HG02571 (cell line): ENCODE data around the gene HDAC9.
"Not testable (repeated sequence)": the region's sequence is repeated elsewhere in the genome, so short reads cannot be mapped to it uniquely, and the experiment has no call there.

Source experiments
- ATAC-seq: cut with Tn5 transposase; IDR thresholded peaks from one replicate; pipeline ENCODE4 v1.9.1; 2021; ENCODE audit warnings: mild to moderate bottlenecking, moderate library complexity; ENCODE audit not compliant: unreplicated experiment

HDAC9 gene

DNA sequence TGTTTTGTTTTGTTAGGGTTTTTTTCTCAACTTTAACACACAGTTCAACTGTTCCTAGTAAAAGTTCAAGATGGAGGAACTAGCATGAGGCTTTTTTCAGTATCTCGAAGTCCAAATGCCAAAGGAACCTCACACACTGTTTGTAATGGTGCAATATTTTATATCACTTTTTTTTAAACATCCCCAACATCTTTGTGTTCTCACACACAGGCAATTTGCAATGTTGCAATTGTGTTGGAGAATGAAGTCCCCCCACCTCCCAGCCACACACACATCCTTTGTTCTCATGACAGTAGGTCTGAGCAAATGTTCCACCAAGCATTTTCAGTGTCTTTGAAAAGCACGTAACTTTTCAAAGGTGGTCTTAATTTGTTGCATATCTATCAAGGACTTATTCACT, 501.0 kb downstream of the HDAC9 start:
- no peak for ATAC-seq

DNA sequence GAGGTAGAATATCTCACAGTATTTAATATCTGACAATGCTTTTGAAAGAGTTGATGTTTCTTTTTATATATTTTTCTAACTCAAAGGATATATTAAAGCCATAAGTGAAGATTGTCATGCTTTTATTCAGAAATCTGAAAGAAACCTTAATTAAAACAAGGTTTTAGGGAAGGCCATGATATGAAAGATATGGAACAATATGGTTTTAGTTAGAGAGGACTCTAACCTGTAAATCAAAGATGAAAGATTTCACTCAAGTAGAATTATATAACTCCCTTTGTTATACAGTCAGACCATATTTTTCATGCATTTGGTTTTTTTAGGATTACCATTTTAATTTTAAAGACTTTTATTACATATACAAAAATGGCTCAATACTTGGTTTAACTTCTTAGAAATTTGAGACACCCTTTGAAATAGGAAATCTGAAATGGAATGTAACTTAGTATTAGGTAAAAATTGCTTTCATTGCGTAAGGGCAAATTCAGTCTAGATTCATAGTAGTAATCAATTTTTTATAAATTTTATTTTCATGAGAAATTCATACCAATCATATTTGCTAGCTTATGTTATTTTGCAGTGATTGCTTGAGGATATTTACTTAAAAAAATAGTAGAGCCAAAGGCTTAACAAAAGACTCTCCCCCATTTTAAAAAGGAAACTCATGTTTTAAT, 502.1 kb downstream of the HDAC9 start:
- no peak for ATAC-seq

DNA sequence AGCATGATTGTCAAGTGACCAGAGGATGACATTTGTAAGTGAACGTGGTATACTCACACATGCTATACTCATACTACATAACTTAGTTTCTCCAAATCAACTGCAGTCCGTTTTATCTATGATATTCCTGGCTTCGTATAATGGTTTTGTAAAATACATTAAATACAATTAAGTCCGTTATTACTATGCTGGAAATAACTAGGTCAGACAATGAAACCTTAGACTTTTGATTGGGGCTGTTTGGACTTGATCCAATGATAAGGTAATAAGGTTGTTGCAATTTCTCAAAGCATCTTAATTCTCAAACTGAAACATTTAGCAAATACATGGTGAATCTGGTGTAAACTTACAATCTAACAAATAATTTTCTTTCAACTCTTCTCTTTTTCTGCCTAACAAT, 504.9 kb downstream of the HDAC9 start:
- ATAC-seq = no peak

- ATAC-seq = no peak
Observed at GRCh38 chr7:19001854-19002253, 506.3 kb downstream of the HDAC9 start.

DNA sequence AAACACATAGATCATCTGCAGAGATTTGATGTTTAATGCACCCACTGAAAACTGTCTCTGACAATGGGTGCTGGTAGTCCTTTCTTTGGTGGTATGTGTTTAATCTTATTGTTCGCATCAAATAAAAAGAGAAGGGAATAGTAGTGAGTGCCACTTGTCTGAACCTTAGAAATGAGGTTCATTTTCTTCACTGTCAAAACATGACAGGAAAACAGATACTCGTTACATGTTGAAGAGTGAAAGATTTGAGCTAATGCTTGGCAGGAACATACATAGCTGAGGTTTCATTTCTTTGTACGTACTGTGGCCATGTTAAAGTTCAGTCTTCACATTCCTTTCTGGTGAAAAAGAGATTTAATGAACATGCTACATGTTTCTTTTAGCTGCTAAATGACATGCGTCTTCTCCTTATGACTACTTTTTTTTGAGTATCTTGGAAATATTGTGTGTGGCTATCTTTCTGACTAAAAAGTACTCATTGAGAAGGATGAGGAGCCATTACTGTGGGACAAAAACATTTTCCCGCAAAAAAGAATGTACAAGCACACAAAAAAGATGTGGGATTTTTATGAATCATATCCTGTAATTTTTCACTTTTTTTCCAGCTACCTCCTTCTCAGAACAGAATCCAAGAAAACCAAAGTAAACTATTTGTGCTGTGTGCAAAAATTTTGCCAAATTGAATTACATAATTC, 513.8 kb downstream of the HDAC9 start:
- ATAC-seq = no peak

GRCh38 chr7:19009936-19010280, 514.4 kb downstream of the HDAC9 start:
- no peak for ATAC-seq

DNA sequence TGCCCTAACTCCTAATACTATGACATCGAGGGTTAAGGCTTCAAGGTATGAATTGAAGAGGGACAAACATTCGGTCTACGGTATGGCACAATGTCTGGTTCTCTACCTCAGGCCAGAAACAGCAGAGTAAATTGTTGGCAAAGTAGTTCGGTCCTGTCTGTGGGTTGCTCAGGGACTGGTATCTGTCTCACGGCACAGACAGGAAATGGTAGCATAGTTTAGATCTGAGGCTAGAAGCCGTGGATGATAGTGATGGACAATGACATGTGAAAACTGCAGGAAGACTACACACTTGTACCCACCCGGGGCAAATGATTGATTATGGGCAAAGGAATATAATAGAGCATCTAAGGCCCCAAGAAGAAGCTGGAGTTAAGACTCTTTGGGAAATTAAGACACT, 515.7 kb downstream of the HDAC9 start:
- ATAC-seq = no peak

- ATAC-seq = no peak
Observed at GRCh38 chr7:19015098-19015497, 519.5 kb downstream of the HDAC9 start.

DNA sequence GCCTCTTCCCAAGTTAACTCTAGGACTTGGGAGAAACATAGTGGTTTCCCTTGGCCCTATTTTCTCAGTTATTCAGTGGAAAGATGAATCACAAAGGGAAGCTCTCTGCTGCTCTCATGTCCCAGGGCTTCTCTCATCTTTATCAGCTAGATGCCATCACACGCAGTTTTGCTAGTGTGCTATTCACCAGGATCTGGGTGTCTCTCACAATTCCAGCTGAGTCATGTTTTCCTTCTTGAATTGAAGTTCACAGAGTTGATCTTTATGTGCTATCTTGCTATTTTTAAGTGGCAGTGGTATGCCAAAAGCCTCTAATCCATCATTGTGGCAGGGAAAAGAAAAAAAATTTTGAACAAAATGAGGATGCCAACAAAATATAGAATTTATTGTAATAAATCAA, 520.6 kb downstream of the HDAC9 start:
- ATAC-seq = no peak

- ATAC-seq = no peak
Observed at GRCh38 chr7:19017374-19017773, 521.8 kb downstream of the HDAC9 start.

- no peak for ATAC-seq
Observed at GRCh38 chr7:19020062-19020461, 524.5 kb downstream of the HDAC9 start.

GRCh38 chr7:19020711-19021110, 525.2 kb downstream of the HDAC9 start:
- no peak for ATAC-seq

DNA sequence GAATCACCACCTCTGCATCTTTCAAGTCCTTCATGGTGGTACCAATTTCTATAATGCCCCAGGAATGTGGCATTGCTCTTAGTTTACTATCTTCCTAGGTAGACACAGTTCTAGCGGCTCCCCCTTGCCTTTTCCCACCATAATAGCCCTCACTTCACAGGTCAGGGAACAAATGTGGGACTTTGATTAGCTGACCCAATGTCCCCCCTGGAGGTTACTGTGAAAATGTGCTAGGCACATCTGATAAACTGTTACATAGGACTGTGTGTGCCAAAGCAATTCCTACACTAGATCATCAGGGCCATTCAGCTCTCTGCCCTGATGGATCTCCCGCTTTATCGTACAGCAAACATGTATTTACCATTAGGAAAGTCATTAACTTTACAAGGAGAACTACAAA, 527.9 kb downstream of the HDAC9 start:
- ATAC-seq = no peak

DNA sequence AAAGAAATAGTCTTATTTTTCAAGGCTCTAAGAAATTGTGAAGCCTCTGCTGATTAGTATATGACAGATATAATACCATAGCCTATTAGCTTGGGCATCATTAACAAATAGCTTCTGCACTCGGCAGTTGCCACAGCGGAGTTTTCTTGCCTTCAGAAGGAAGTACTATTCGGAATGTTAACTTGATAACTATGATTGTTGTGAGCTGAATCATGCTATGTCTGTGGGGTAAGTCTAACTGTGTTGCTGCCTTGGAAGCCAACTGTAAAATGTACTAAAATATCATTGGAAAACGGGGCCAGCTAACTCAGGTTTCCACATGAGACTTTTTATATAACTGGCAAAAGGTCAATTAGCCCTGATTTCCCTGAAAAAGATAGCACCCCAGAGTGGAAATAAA, 528.7 kb downstream of the HDAC9 start:
- no peak for ATAC-seq

DNA sequence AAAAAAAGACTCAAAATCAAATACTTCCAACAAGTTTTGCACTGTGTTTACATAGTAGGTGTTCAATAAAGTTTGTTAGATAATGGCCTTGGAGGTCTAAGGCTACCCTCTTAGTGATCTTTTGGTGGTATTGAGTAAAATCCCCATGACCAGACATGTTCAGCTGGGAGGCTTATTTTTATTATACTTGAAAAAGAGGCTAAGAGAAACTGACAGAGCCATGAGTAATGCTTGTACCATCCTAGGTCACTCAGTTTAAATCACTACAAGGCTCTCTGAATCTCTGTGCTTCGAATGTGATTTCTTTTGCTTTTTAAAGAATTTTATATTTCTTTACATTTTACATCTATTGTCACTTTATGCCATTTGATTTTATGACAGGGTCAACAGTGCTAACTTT, 531.3 kb downstream of the HDAC9 start:
- ATAC-seq = no peak

- ATAC-seq = no peak
Observed at GRCh38 chr7:19030281-19030680, 534.7 kb downstream of the HDAC9 start.

DNA sequence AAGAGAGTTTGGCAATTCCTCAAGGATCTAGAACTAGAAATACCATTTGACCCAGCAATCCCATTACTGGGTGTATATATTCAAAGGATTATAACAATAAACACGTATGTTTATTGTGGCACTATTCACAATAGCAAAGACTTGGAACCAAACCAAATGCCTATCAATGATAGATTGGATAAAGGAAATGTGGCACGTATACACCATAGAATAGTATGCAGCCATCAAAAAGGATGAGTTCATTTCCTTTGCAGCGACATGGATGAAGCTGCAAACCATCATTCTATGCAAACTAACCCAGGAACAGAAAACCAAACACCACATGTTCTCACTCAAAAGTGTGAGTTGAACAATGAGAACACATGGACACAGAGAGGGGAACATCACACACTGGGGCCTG, 537.4 kb downstream of the HDAC9 start:
- not testable (repeated sequence) for ATAC-seq

DNA sequence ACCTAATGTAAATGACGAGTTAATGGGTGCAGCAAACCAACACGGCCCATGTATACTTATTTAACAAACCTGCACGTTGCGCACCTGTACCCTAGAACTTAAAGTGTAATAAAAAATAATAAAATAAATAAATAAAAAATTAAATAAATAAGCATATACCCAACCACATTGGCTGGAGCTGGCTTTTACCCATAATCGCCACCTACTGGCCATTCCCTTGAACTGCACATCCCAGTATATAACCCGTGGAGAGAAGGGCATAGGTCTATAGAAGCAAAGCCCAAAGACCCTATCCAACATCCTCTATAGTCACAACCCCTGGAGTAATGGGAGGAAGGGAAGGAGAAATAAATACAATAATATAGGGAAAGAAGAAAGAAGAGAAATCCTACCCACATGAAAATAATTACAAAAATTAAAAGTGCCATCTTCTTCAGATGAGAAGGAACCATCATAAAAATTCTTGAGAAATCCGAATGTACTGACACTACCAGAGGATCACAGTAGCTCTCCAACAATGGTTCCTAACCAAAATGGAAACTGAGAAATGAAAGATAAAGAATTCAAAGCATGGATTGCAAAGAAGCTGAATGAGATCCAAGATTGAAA, 556.3 kb downstream of the HDAC9 start:
- peak; percentile 86 for ATAC-seq
